ENCODE measurements around the gene OAF. TPM values are rescaled to one million over a fixed set of nuclear protein-coding genes. Genes with fewer than 3 reads are reported as not detected.

Gene OAF
- total and polyA plus RNA-seq, 2 of the 8 experiments (the other 6 are each of a cell fraction or from before 2014, with no cell fraction given), result 1.3 to 1.5 TPM

GRCh38 chr11:120208001-120208441, 2.8 kb upstream of the OAF start:
- Histone ChIP-seq H3K36me3 (ENCODE audit: control insufficient read depth in 2 of 4, insufficient read depth in 4 of 4, low read length in 3 of 4) (no peaks in the 10 kb centered on the region), H4K8ac (ENCODE audit: extremely low read depth, insufficient read depth, low read length) (no peak overlapping the region), H3K23ac (ENCODE audit: insufficient read length) (no peak overlapping the region), H3K27me3 (replicated peaks in 1 of 4; ENCODE audit: control insufficient read depth in 3 of 4, extremely low read depth in 1 of 4, insufficient read depth in 3 of 4, low read length in 3 of 4) (peaks cover 42 to 77% (median 67%) of the 10 kb centered on the region in 4 experiments), H4K20me1 (replicated peaks in 1 of 2; ENCODE audit: control insufficient read depth in 1 of 2, insufficient read depth in 2 of 2, low read length in 2 of 2) (peaks cover 4 to 7% of the 10 kb centered on the region in 2 experiments), H3K9me3 (ENCODE audit: insufficient read depth in 2 of 2, low read depth in 1 of 2, low read length in 1 of 2) (no peaks in the 10 kb centered on the region), H3K18ac (ENCODE audit: extremely low read depth, low read length) (no peak overlapping the region), H4K5ac (ENCODE audit: insufficient read length, low read depth, low read length) (no peak overlapping the region), H2BK20ac (ENCODE audit: low read length) (no peak overlapping the region), H4K91ac (replicated peaks; ENCODE audit: insufficient read length, low read length) (no peak overlapping the region), H3K56ac (replicated peaks; ENCODE audit: insufficient read length, low read depth, low read length) (no peak overlapping the region), H2BK15ac (ENCODE audit: low read length) (no peak overlapping the region), H3K4me2 (ENCODE audit: insufficient read depth in 1 of 2, low read depth in 2 of 2, low read length in 2 of 2) (no peak overlapping the region), H2BK5ac (ENCODE audit: low read depth, low read length) (no peak overlapping the region), H2BK12ac (ENCODE audit: low read depth, low read length) (no peak overlapping the region), H3K79me2 (ENCODE audit: control insufficient read depth in 1 of 2, insufficient read depth in 2 of 2, low read length in 2 of 2) (no peaks in the 10 kb centered on the region), H3K4ac (replicated peaks; ENCODE audit: insufficient read length, low read depth, low read length) (no peak overlapping the region), H3K4me1 (replicated peaks in 1 of 4; ENCODE audit: control insufficient read depth in 3 of 4, insufficient read depth in 4 of 4, low read length in 3 of 4) (peaks cover 4 to 12% (median 8%) of the 10 kb centered on the region in 4 experiments), H2AK5ac (ENCODE audit: low read depth, low read length) (no peak overlapping the region), H3K4me3 (ENCODE audit: extremely low read depth in 1 of 4, insufficient read depth in 2 of 4, low read depth in 3 of 4, low read length in 4 of 4) (no peak overlapping the region), H3K14ac (ENCODE audit: insufficient read length) (no peak overlapping the region), H2BK120ac (replicated peaks; ENCODE audit: low read depth, low read length) (no peak overlapping the region), H3K9ac (replicated peaks in 1 of 4; ENCODE audit: extremely low read depth in 1 of 4, low read depth in 3 of 4, low read length in 3 of 4) (no peak overlapping the region; a peak in 1 of 7 replicates), H3K27ac (ENCODE audit: low read depth, low read length) (no peak overlapping the region), H3K79me1 (ENCODE audit: low read depth, low read length) (no peaks in the 10 kb centered on the region), H3K23me2 (ENCODE audit: low read depth, low read length) (peaks cover 6% of the 10 kb centered on the region), H2AFZ (ENCODE audit: low read length) (no peak overlapping the region)
- no peak for FAIRE-seq
- POLR2A ChIA-PET (ENCODE audit: partially characterized antibody), result no interaction called here
- no peak for DNase-seq (ENCODE audit: low read depth in 1 of 2, low spot score in 2 of 2)
- CTCF ChIA-PET (ENCODE audit: partially characterized antibody), result interaction anchor here (0.9 to 3.9 kb wide), 10 partner anchors 12 to 95 kb away, joined by 3 to 21 read pairs (median 6); no protein-coding TSS in a partner anchor
- 79% methylated on average over 13 of the region's 13 CpGs; no CpG with 5 or more reads in 1 of the 2 experiments for WGBS, 2 experiments (ENCODE audit: extremely low coverage in 1 of 2, insufficient coverage in 1 of 2, insufficient read length in 1 of 2, insufficient replicate concordance in 2 of 2, low coverage in 1 of 2, low lambda C conversion rate in 2 of 2, missing lambda C conversion rate in 1 of 2)
- TF ChIP-seq HDAC2 (IDR thresholded peaks at IDR 0.05; ENCODE audit: borderline replicate concordance in 1 of 2, low read depth in 2 of 2, low read length in 2 of 2), result no peak
- no peak for TF ChIP-seq SP4 (IDR thresholded peaks at IDR 0.05; ENCODE audit: low read length)
- TF ChIP-seq CBX8 (IDR thresholded peaks at IDR 0.05; ENCODE audit: borderline replicate concordance, low read depth, low read length), result no peak
- TF ChIP-seq RNF2 (IDR thresholded peaks at IDR 0.05; ENCODE audit: borderline replicate concordance, low read depth, low read length, missing control alignments, poor library complexity, severe bottlenecking), result no peak
- TF ChIP-seq SUZ12 (IDR thresholded peaks at IDR 0.05; ENCODE audit: low read length), result no peak; the same call in 1 of the 2 replicates
- no peak for TF ChIP-seq CBX5 (IDR thresholded peaks at IDR 0.05; ENCODE audit: low read depth, low read length)
- TF ChIP-seq E2F6 (IDR thresholded peaks at IDR 0.05), result no peak
- TF ChIP-seq ATF3 (IDR thresholded peaks at IDR 0.05; ENCODE audit: insufficient read depth, low read depth, low read length), result no peak
- no peak for TF ChIP-seq POLR2AphosphoS5 (IDR thresholded peaks at IDR 0.05; ENCODE audit: low read depth, low read length)
- TF ChIP-seq KDM5A (IDR thresholded peaks at IDR 0.05; ENCODE audit: low read length), result no peak
- no peak for TF ChIP-seq GABPA (IDR thresholded peaks at IDR 0.05; ENCODE audit: borderline replicate concordance, insufficient read depth, low read length)

Measured in H1 (cell line).